GM21576 (cell line): ENCODE results near the gene CHEK1.
"Not testable (repeated sequence)": the region's sequence is repeated elsewhere in the genome, so short reads cannot be mapped to it uniquely, and the experiment has no call there.

Source experiments
- ATAC-seq: cut with Tn5 transposase; IDR thresholded peaks from one replicate; pipeline ENCODE4 v1.9.1; 2021; ENCODE audit warnings: mild to moderate bottlenecking, moderate library complexity; ENCODE audit not compliant: unreplicated experiment

CHEK1 gene

GRCh38 chr11:125690006-125690405 is 65.0 kb downstream of the CHEK1 start:
- ATAC-seq = no peak

GRCh38 chr11:125692887-125693286 is 67.9 kb downstream of the CHEK1 start:
- no peak for ATAC-seq

- ATAC-seq = no peak
Measured at GRCh38 chr11:125694951-125695350, 70.0 kb downstream of the CHEK1 start.

- ATAC-seq = no peak
Measured at GRCh38 chr11:125701018-125701610, 76.2 kb downstream of the CHEK1 start.

- ATAC-seq = no peak
Measured at GRCh38 chr11:125701858-125702621, 77.1 kb downstream of the CHEK1 start.

GRCh38 chr11:125704686-125705085 is 79.7 kb downstream of the CHEK1 start:
- ATAC-seq = not testable (repeated sequence)

GRCh38 chr11:125720781-125721180 is 95.8 kb downstream of the CHEK1 start:
- ATAC-seq = no peak

GRCh38 chr11:125724125-125724524 is 99.2 kb downstream of the CHEK1 start:
- ATAC-seq = no peak
